HEK293T (cell line): Measurements from ENCODE around the gene MAFB.

ENCODE experiments used
- BHLHE40 ChIP-seq: fragments of 450-650 bp; IDR thresholded peaks from 2 replicates; pipeline ENCODE4 v1.6.1; 2016; ENCODE audit warnings: mild to moderate bottlenecking, moderate library complexity, borderline replicate concordance
- CTBP1 ChIP-seq: fragments of 450-650 bp; IDR thresholded peaks from 2 replicates; pipeline ENCODE4 v1.6.1; 2016; ENCODE audit warnings: borderline replicate concordance
- ELF4 ChIP-seq: fragments of 450-650 bp; IDR thresholded peaks from 2 replicates; pipeline ENCODE4 v1.6.1; 2017; ENCODE audit warnings: antibody characterized with exemption
- FOXA1 ChIP-seq: fragments of 450-650 bp; IDR thresholded peaks from 2 replicates; pipeline ENCODE4 v1.6.1; 2016; ENCODE audit warnings: mild to moderate bottlenecking
- FOXK2 ChIP-seq: fragments of 450-650 bp; IDR thresholded peaks from 2 replicates; pipeline ENCODE4 v1.6.1; 2016; ENCODE audit warnings: mild to moderate bottlenecking
- FOXM1 ChIP-seq: fragments of 450-650 bp; IDR thresholded peaks from 2 replicates; pipeline ENCODE4 v1.6.1; 2017; ENCODE audit warnings: mild to moderate bottlenecking, borderline replicate concordance
- HDGF ChIP-seq: fragments of 450-650 bp; IDR thresholded peaks from 2 replicates; pipeline ENCODE4 v1.6.1; 2017; ENCODE audit warnings: antibody characterized with exemption, borderline replicate concordance
- NFRKB ChIP-seq: fragments of 450-650 bp; IDR thresholded peaks from 2 replicates; pipeline ENCODE4 v1.6.1; 2016; ENCODE audit warnings: mild to moderate bottlenecking, moderate library complexity
- SP1 ChIP-seq: fragments of 450-650 bp; IDR thresholded peaks from 2 replicates; pipeline ENCODE4 v1.6.1; 2017
- TARDBP ChIP-seq: fragments of 450-650 bp; IDR thresholded peaks from 2 replicates; pipeline ENCODE4 v1.6.1; 2016

DNA sequence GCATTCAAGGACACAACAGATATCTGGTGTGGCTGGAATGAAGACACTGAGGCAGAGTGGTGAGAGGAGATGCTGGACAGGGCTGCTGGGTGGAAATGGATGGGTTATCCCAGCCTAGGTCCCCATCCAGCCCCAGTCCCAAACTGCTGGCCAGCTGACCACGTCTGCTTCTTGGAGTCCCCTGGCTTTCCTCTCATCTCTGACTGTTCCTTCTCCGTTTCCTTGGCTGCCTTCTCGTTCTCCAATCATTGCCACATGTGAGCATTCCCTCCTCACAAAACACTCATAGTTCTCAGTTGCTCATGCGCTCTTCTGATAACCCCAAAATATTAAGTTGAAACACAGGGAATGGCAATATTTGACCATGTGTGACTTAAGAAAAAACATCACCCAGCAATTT lies 31.5 kb downstream of the MAFB start:
- TF ChIP-seq NFRKB (no peak), FOXA1 (no peak), SP1 (no peak), BHLHE40 (no peak), FOXM1 (no peak), CTBP1 (no peak), FOXK2 (no peak), ELF4 (no peak), HDGF (no peak), TARDBP (no peak)
